ENCODE measurements around the gene RIMBP2.

DNA sequence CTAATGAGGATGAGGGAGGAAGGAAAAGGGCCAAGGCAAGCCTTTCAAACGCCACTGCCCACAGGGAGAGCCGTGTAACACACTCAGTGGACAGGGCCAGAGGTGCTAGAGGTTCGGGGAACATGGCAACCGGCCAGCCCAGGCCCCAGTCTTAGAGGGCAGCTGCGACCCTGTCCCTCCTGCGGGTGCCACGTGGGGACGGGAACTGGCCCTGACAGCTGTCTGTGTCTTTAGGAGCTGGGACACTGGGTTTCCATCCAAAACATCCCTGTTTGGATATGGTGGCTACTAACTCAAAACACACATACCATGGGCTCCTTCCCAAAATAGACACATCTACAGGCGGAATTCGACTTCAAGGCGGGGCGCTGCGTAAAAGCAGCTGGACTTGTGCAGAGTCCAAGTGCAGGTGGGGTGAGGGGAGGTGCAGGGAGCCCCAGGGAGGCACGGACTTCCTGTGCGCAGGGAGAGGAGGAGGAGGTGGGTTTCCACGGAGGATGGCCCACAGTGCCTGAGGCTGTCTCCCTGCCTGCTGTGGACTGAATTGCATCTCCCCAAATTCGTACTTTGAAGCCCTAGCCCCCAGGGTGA, 193.8 kb downstream of the RIMBP2 start:
- TF ChIP-seq CTCF (IDR thresholded peaks at IDR 0.05) (no peak), EZH2 (IDR thresholded peaks at IDR 0.05) (no peak)
